Activated CD8-positive, alpha-beta memory T cell treated with anti-CD3 and anti-CD28 coated beads, Interleukin-2, amount 50 U/mL, for 24 hours (primary cell): ENCODE measurements around the gene KIF12.

Experiments used
- DNase-seq: peaks from one replicate; pipeline ENCODE4 v3.0.0-alpha.2; 2020; ENCODE audit errors: extremely low read depth

Gene KIF12

GRCh38 chr9:114069476-114070187, 29.5 kb downstream of the KIF12 start:
- no peak for DNase-seq

GRCh38 chr9:114065304-114065703, 33.8 kb downstream of the KIF12 start:
- DNase-seq = no peak

- DNase-seq = no peak
Measured at GRCh38 chr9:114061830-114062474, 37.1 kb downstream of the KIF12 start.

- DNase-seq = no peak
Measured at GRCh38 chr9:114061292-114061691, 37.8 kb downstream of the KIF12 start.

GRCh38 chr9:114060711-114061110, 38.4 kb downstream of the KIF12 start:
- no peak for DNase-seq

GRCh38 chr9:114060070-114060469, 39.0 kb downstream of the KIF12 start:
- no peak for DNase-seq

GRCh38 chr9:114059047-114059803, 39.9 kb downstream of the KIF12 start:
- DNase-seq = no peak

- no peak for DNase-seq
Measured at GRCh38 chr9:114058688-114059046, 40.4 kb downstream of the KIF12 start.

- no peak for DNase-seq
Measured at GRCh38 chr9:114057161-114057885, 41.8 kb downstream of the KIF12 start.

GRCh38 chr9:114056527-114056926, 42.6 kb downstream of the KIF12 start:
- DNase-seq = no peak

- DNase-seq = no peak
Measured at GRCh38 chr9:114055894-114056293, 43.2 kb downstream of the KIF12 start.

GRCh38 chr9:114055061-114055460, 44.0 kb downstream of the KIF12 start:
- no peak for DNase-seq

GRCh38 chr9:114054191-114054690, 44.9 kb downstream of the KIF12 start:
- DNase-seq = no peak

- DNase-seq = no peak
Measured at GRCh38 chr9:114053246-114054005, 45.7 kb downstream of the KIF12 start.

- DNase-seq = no peak
Measured at GRCh38 chr9:114051706-114052105, 47.4 kb downstream of the KIF12 start.

- no peak for DNase-seq
Measured at GRCh38 chr9:114051281-114051680, 47.8 kb downstream of the KIF12 start.

GRCh38 chr9:114050646-114051045, 48.4 kb downstream of the KIF12 start:
- DNase-seq = no peak

- no peak for DNase-seq
Measured at GRCh38 chr9:114050226-114050568, 48.9 kb downstream of the KIF12 start.

GRCh38 chr9:114049441-114050225, 49.5 kb downstream of the KIF12 start:
- no peak for DNase-seq

- DNase-seq = no peak
Measured at GRCh38 chr9:114048533-114049415, 50.3 kb downstream of the KIF12 start.
